Osteocyte (in vitro differentiated cells): ENCODE results near the gene WFDC5. TPM values are rescaled to one million over a fixed set of nuclear protein-coding genes. Genes with fewer than 3 reads are reported as not detected.

Source experiments
- DNase-seq: peaks from one replicate; pipeline ENCODE4 v3.0.0; 2021; ENCODE audit warnings: mixed read lengths; ENCODE audit not compliant: unreplicated experiment; ENCODE audit errors: extremely low spot score
- H3K27ac Mint-ChIP-seq: one replicate; pipeline ENCODE4 v1.8.0; 2021; ENCODE audit warnings: mild to moderate bottlenecking, mixed read lengths; ENCODE audit not compliant: unreplicated experiment
- H3K27me3 Mint-ChIP-seq: one replicate; pipeline ENCODE4 v1.8.0; 2021; ENCODE audit warnings: mixed read lengths; ENCODE audit not compliant: unreplicated experiment
- H3K36me3 Mint-ChIP-seq: one replicate; pipeline ENCODE4 v1.8.0; 2021; ENCODE audit warnings: mixed read lengths; ENCODE audit not compliant: unreplicated experiment
- H3K4me1 Mint-ChIP-seq: one replicate; pipeline ENCODE4 v1.8.0; 2021; ENCODE audit warnings: mixed read lengths; ENCODE audit not compliant: unreplicated experiment
- H3K4me3 Mint-ChIP-seq: one replicate; pipeline ENCODE4 v1.8.0; 2021; ENCODE audit warnings: mild to moderate bottlenecking, moderate library complexity, mixed read lengths; ENCODE audit not compliant: unreplicated experiment
- H3K9me3 Mint-ChIP-seq: one replicate; pipeline ENCODE4 v1.8.0; 2021; ENCODE audit warnings: mixed read lengths; ENCODE audit not compliant: unreplicated experiment
- CTCF ChIP-seq: fragments of 200-600 bp; sonication (generic); IDR thresholded peaks from 2 replicates; pipeline ENCODE4 v1.5.0; 2021; ENCODE audit warnings: antibody characterized with exemption, mild to moderate bottlenecking, moderate library complexity
- total RNA-seq: library from RNA; stranded (reverse); gene quantifications from 2 replicates; pipeline ENCODE4 v1.2.1, GENCODE V29; 2021

WFDC5 gene
- total RNA-seq, 1 donor from 2014 or later: not detected

- H3K36me3 Mint-ChIP-seq: no peaks in the 10 kb centered on the region
- no peaks in the 10 kb centered on the region for H3K4me1 Mint-ChIP-seq
- H3K4me3 Mint-ChIP-seq: no peak within 1 kb of the TSS
- H3K9me3 Mint-ChIP-seq: peaks cover 7% of the 10 kb centered on the region
- H3K27ac Mint-ChIP-seq: no peak within 1 kb of the TSS
- no peak for DNase-seq
- H3K27me3 Mint-ChIP-seq: peaks cover 67% of the 10 kb centered on the region
- no peak for TF ChIP-seq CTCF
Observed at GRCh38 chr20:45124365-45124764, 9.4 kb upstream of the WFDC5 start, which contains the start of gene WFDC12. WFDC12 (minus strand) TSS chr20:45124465; CDS start chr20:45124447, 18 bp downstream.

- TF ChIP-seq CTCF: no peak
- no peak for DNase-seq
- Mint-ChIP-seq H3K27me3 (peaks cover 68% of the 10 kb centered on the region), H3K36me3 (no peaks in the 10 kb centered on the region), H3K4me1 (no peaks in the 10 kb centered on the region), H3K9me3 (peaks cover 7% of the 10 kb centered on the region), H3K4me3 (no peak overlapping the region), H3K27ac (no peak overlapping the region)
Observed at GRCh38 chr20:45121388-45121787, 6.4 kb upstream of the WFDC5 start.

GRCh38 chr20:45119556-45120266 is 4.7 kb upstream of the WFDC5 start:
- Mint-ChIP-seq H3K36me3 (no peaks in the 10 kb centered on the region), H3K27me3 (peaks cover 65% of the 10 kb centered on the region)
- TF ChIP-seq CTCF: no peak

GRCh38 chr20:45118028-45118427 is 3.1 kb upstream of the WFDC5 start:
- Mint-ChIP-seq H3K36me3 (no peaks in the 10 kb centered on the region), H3K4me3 (no peak overlapping the region), H3K27ac (no peak overlapping the region), H3K4me1 (no peaks in the 10 kb centered on the region), H3K27me3 (peaks cover 72% of the 10 kb centered on the region), H3K9me3 (peaks cover 7% of the 10 kb centered on the region)
- no peak for TF ChIP-seq CTCF
- no peak for DNase-seq

More at GRCh38 chr20:45119556-45120266, 4.7 kb upstream of the WFDC5 start:
- Mint-ChIP-seq H3K4me3 (no peak overlapping the region), H3K9me3 (peaks cover 7% of the 10 kb centered on the region), H3K27ac (no peak overlapping the region), H3K4me1 (no peaks in the 10 kb centered on the region)
- no peak for DNase-seq

- H3K9me3 Mint-ChIP-seq: peaks cover 7% of the 10 kb centered on the region
- H3K27ac Mint-ChIP-seq: no peak overlapping the region
- TF ChIP-seq CTCF: no peak
- H3K36me3 Mint-ChIP-seq: no peaks in the 10 kb centered on the region
- DNase-seq: no peak
- H3K4me1 Mint-ChIP-seq: no peaks in the 10 kb centered on the region
- H3K27me3 Mint-ChIP-seq: peaks cover 72% of the 10 kb centered on the region
- no peak overlapping the region for H3K4me3 Mint-ChIP-seq
Observed at GRCh38 chr20:45117581-45117980, 2.6 kb upstream of the WFDC5 start.
